NCI-H1417 treated with DMSO at 0.1 percent for 48 hours (cell line): ENCODE measurements around the gene THSD7B.
"Not testable (repeated sequence)": the region's sequence is repeated elsewhere in the genome, so short reads cannot be mapped to it uniquely, and the experiment has no call there.

Experiments used
- DNase-seq: peaks from one replicate; lab custom pipeline; 2025; lab: John Stamatoyannopoulos, UW

THSD7B gene

DNA sequence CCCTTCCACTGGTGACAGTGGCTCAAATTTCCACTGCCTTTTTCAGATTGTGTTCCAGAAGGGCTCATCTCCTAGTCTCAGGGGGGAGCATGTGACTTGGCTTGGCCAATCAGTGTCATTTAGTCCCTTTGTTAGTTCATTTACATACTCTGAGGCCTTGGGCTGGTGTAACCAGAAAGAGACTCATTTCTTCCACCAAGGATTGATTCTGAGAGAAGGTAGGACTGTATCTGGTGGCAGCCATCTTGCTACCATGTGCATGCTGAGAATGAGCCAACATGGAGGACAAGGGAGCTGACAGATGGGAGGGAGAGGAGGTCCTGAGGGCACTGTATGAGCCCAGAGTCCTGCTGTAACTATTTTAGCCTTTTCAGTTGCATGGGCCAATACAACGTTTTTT lies 191.7 kb downstream of the THSD7B start:
- no peak for DNase-seq

DNA sequence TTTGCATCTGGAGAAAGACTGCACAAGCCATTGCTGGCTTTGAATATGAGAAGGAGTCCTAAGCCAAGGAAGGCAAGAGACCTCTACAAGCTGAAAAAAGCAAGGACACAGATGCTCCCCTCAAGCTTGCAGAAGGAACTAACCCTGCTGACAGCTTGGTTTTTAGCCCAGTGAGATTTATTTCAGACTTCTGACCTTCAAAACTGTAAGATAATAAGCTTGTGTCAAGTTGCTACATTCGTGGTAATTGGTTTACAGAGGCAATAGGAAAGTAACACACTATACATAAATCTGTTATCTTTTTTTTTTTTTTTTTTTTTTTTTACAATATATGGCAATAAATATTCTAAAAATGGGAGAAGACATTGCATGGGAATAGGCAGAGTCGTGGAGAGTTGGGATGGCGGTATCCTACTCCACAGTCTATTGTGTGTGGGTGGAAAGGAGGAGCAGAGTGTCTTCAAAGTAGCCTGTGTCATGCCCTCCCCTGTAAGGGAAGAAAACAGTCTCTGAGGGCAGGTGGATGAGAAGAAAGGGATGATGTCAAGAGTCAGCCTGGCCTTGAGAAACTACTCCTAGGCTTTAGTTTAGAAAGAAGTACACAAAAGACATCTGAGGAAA lies 196.9 kb downstream of the THSD7B start:
- DNase-seq = no peak

DNA sequence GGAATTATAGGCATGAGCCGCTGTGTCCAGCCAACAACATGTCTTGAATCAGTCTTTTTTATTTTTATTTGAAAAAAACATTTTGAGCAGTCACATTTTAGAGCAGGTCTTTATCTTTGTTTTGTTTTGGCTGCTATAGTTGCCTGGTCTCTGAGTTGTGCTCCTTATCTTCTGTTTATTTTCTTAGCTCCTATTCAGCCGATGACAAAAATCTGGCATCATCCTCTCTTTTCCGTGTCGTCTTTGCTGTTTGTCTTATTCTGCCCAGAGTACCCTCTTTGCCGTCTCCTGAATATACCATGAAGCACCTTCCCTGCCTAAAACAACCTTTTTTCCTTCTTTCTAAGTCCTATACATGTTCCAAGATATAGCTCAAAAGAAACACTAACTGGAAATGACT lies 201.1 kb downstream of the THSD7B start:
- DNase-seq = no peak

DNA sequence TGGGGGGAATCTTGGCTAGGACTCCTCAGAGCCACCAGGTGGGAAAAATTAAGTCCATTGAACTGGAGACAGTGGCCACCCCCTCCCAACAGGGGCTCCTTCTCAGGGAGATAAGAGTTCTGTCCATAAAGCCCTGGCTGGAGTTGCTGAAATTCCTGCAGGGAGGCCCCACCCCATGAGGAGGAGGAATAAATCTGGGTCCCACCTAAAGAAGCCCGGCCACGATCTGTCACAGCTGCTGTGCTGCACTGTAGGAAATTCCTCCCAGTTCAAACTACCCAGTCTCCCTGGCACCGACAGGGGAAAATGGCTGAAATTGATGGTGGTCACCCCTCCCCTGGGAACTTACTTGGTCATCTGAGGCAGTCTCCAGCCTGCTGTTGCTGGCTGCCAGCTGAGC lies 215.0 kb downstream of the THSD7B start:
- no peak for DNase-seq

DNA sequence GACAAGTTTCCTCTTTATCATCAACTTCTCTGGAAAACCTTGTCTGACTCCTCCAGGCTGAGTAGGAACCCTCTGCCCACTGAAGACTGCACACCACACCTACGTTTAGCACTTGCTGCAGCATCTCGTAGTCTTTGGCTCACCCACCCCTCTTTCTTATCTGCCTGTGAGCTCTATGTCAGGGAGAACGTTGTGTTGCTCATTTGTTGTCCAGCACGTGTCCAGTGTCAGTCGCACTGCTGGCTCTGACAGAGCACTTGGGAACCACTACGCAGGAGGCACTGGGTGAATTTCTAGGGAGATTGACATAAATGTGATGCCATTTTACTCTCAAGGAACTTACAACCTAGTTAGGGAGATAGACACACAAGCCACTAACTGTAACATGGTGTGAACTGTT lies 216.3 kb downstream of the THSD7B start:
- not testable (repeated sequence) for DNase-seq

DNA sequence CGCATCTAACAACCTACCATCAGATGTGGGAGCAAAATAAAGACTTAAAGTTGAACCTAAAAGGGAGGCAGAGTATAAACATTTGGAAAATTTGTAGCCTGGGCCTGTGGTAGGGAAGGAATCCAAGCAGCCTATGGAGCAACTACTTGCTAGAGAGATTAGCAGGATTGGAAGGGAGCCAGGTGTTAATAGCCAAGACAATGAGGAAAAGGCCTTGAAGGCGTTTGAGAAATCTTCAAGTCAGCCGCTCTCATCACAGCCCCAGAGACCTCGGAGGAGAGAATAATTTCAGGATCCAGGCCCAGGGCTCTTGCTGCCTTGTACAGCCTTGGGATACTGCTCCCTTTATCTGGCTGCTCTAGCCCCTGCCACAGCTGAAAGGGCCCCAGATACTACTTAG lies 219.7 kb downstream of the THSD7B start:
- DNase-seq = no peak

DNA sequence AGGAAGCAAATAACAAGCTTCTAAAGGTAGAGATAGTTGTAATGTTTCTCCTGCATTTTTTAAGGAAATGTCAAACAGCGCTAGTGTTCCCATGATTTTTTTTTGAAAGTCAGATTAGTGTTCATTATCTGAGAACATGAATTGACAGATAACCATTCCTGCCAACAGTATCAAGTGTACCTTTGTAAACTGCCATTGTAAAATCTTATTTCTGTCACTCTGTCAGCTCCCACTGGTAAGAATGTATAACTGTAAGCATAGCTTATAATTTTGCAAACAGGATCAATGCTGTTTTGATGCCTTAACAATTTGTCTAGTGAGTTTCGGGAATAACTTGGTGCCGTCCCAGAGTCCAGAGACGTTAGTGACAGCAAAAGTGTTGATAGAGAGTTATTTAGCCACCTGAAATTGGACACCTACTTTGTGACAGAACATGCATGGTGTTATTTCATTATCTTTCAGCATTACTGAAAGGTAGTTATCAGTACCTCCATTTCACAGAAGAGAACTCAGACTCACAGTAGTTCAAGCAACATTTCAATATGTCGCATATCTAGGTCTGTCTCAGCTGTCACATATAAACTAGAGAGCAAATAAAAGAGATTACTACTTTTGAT lies 221.4 kb downstream of the THSD7B start:
- DNase-seq = no peak

DNA sequence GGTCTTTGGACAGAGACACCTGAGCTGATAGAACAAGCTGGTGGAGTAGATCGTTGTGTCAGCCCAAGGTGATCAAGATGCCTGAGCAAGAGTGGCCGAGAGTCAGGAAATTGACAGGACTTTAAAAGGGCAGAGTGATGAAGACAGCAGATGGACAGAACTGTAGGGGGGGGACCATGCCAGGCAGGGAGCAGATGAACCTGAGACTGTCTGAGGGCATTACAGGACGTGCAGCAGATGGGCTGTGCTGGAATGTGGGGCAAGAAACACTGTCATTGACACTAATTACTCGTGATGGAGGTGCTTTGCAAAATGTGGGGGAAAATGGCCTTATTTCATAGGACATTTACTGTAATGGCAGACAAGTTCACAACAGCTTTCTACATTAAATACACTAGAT lies 225.0 kb downstream of the THSD7B start:
- DNase-seq = no peak

DNA sequence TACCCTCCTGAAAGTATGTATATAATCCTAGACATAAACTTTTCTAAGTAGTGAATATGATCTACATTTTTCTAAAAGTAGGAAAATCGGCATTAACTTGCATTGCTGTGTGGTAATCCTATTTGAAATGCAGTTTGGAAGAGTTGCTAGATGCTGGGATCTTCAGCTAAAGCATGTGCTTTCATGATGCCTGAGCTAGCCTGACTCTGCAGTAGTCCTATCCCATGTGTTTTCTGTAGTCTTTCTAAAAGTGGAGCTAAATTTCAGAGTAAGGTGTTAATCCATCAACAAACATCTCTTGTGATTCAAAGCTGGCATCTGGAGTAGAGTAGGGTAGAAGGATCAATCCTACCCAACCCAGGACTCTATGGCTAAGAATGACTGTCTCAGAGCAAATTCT lies 229.4 kb downstream of the THSD7B start:
- DNase-seq = no peak

DNA sequence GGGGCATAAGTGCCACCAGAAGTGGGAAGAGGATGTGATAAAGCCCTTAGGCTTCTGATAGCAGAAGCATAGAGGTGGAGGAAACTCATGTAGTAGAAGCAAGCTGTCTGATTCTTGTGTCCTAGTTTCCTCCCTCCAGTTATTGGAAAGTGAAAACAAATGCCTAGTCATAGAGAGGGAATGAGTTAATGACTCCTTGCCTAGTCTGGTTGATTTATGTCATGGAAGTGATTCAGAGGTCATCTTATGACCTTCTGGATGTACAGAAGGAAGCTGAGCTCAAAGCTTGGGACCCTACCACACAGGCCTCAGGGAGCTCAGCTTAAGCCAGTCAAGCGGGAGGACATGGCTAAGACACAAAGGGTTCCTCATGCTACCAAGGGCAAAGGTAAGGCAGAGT lies 232.2 kb downstream of the THSD7B start:
- DNase-seq = no peak

DNA sequence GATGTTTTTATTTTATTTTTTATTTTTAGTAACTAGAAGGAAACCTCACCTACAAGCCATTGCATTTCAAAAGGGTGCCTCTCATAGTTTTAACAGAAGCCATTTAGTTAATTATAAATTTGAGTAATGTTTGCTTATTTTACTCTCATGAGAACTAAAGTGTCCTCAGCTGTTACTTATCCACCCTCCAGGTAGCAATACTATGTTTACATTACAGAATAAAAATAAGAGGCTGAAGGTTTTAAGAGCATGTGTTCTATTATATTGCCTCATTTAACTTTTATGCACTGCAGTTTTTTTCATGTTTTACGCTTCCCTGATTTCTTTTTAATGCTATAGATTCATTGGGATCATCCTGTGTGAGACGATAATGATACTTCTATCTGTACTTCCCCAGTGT lies 235.5 kb downstream of the THSD7B start:
- peak; percentile 8 for DNase-seq

DNA sequence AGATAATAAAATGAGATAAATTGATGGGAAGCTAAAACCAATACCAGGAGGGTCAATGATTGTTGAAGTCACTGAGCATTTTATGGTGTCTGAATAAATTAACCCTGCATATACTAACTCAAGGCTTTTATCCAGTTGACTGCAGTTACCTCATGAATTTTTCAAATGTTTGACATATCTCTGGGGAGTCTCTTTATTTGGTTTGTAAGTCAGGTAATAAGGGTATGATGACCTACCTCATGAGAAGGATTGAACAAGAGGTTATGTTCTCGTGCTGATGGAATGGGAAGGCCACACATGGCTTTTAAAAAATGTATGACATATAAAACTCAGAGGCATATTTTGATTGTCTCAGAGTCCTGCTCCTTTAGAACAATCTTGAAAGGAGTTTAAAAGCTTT lies 237.6 kb downstream of the THSD7B start:
- DNase-seq = no peak

DNA sequence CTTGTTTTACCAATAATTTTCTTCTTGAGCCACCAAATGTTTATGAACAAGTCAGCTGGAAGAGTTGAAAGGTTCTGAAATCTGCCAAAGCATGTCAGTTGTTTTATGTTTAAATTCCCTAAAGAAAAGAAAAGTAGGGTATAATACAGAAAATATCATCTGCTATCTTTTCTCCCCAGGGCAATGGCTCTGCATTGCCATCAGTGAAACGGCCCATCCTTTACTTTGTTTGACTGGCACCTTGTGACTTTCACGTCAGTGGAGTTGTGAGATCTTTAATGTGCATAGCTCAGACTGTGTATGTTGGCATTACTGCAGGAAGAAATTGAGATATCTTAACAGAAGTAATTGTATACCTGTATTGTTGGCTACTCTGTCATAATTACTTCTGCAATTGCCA lies 239.9 kb downstream of the THSD7B start:
- DNase-seq = no peak

DNA sequence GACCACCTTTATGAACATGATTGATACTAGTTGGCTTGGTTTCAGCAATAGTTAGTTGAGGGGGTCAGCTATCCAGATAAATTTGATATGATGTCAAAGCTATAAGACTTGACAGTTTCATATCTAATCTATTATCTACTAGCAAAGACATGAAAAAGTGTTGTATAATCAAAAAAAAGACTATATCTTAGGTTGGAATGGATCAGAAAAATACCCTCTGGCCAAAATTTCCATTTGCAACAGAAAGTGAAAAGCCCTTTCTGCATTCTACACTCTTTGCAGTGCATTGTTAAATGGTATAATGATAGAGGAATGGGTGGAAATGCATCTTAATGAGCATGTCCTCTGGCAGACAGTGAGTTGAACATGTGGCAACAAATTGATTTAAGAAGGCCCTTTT lies 242.6 kb downstream of the THSD7B start:
- no peak for DNase-seq

DNA sequence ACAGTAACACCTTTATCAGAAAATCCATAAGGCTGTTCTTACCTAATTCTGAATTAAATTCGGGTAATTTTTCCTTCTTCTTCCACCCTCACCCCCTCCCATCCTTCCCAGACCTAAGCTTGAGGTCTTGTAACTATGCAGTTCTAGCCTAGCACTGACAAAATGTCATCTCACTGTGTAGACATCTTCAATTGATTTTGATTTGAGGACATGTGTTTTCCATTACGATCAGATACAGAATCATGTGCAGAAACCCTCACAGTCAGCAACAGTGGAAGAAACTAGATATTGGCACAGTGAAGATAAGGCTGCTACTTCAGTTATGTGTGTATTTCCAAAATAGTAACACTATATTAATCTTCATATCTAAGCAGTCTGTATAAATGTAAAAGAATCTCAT lies 244.6 kb downstream of the THSD7B start:
- no peak for DNase-seq

DNA sequence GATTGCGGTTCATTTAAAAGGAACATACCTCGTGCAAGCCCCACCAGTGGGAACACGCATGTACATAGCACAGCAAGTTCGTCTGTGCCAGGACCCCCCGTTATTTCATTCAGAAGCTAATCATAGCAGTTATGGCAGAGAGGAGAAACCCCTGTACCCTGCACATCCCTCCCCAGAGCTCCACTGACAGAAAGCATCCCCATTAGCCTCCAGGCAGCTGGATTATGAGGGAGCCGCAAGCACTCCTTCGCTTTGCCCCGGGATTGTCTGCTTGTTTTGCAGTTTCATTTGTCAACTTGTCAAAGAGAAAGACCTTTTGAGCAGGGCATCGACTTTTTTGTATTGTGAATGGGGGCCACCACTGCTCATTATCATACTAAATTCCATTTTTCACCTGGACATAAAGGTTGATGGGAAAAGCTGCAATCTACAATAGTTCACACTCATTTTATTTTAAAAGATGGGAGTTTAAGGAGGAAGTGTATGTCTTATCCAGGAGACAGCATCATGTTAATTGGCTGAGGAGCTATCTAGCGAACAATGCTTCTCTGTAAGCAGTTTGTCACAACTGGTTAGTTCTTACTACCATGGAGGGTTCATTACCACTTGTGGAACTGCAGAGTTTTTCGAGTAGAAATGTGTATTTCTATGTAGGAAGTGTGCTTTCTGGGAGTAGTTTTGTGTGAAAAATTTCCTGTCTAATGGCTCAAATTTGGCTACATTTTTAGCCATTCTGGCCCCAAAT lies 255.3 kb downstream of the THSD7B start:
- no peak for DNase-seq

DNA sequence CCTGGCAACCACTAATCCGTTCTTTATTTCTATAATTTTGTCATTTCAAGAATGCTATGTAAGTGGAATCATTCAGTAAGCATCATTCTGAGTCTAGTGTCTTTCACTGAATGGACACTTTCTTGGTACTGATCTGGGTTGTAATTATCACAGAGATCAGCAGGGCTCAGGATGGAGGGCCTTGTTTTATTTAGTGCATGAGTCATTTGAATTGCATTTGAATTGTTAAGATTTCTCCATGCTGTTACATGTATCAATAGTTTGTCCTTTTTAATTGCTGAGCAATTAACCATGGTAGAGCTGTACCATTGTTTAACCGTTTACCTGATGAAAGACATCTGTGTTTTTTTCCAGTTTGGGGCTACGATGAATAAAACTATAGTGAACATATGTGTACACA lies 256.4 kb downstream of the THSD7B start:
- DNase-seq = no peak

DNA sequence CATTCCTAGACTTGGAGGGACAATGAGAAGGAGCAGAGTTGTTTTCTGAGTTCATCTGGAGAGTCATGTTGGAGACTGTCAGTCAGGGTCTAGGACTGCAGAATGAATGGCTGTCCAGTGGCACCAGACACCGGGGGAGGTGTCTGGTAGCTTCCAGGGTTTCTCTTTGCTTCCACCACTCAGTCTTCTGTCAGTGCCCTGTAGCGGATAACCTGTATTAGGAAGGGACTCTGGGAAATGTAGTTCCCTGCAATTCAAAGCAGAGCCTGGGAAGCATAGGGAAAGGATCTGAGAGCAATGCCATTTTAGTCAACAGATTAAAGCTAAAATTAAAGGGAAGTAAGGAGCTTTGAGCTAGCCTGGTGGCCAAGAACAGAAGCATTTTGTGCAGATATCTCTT lies 257.9 kb downstream of the THSD7B start:
- no peak for DNase-seq

DNA sequence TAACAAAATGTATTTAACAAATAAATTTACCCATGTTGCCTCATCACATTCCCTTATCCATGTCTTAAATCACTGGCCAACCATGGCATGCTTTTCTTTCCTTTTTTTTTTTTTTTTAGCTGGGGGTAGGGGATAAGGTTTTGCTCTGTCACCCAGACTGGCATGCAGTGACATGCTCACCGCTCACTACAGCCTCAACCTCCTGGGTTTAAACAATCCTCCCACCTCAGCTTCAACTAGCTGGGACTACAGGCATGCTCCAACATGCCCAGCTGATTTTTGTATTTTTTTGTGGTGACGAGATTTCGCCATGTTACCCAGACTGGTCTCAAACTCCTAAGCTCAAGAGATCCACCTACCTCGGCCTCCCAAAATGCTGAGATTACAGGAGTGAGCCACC lies 266.4 kb downstream of the THSD7B start:
- no peak for DNase-seq

DNA sequence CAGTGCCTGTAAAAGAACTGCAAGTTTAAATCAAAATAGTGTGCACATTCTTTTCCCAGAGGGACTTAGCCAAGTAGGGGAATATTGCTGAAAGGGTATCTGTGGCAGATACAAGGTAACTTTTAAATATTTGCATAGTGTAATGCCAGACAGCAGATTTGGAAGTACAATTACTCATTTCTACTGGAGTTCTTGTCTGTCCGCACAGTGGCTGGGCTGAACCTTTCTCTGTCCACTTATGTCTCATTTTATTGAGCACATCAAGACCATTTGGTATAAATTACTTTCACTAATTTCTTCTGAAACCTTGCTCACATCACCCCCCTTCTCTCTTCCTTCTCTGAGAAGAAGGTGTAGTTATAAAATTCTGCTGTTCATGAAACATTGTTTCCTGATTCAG lies 271.3 kb downstream of the THSD7B start:
- DNase-seq = no peak

DNA sequence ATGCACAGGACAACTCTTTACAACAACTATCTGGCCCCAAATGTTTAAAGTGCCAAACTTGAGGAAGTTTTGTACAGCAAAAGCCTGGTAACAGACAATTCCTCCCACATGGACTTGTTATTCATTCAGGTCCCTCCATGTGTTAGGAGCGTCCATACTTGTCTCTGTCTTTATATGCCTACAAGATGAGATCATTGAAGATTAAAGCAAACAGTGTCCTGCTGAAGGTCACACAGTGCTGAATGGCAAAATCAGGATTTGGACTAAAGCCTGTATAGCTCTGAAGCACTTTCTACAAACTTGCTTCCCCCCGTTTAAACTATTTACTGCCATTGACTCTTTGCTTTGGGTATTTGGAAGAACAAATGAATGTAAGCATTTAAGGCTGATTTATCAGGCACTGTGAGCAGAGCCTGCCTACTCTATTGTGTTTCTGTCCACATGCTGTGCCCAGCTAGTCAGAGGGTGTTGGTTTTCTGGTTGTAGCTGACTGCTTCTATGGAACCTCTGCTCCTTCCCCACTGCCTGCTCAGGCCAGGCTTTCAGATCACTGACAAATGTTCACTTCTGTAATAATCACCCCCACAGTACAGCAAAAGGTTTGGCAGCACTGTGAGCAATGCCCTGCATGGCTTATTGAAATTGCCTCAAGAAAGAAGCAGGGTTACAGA lies 274.3 kb downstream of the THSD7B start:
- no peak for DNase-seq

DNA sequence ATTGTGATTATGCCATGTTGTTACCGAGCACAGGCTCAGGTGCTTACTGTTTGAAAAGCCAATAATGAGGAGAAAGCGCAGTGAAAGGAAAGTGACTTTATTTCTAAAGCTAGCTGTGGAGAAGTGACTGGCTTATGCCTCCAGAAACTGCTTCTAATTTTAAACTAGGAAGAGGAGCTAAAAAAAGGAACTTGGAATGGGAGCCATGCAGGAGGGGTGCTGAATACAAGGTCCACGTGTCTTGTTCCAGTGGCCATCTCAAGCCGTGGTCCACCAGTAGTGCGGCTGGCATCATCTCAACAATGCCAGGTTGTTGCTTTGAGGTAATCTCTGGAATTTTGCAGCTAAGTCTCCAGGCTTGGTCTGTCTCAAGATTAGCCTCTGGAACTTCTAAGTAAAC lies 282.0 kb downstream of the THSD7B start:
- no peak for DNase-seq

DNA sequence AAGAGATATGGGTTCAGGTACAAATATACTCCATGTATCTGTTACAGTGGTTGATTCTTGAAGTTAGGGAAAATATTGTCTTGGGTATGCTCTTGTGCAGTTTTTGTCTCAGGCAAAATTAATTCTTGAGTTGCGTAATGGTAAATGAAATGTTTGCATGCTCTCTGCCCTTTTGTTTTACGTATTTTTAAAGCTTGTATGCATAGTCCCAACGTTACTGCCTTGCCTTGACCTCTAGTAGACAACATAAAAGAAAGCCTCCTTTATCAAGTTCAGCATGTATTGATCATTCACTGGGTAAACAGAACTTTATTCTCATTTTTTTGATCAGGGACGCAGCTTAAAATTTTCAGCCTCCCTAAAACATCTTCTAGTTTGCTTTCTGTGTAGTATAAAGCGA lies 283.1 kb downstream of the THSD7B start:
- DNase-seq = no peak
